SK-N-MC (cell line): ENCODE data around the gene ZSCAN16.

ENCODE experiments used
- DNase-seq: peaks from one replicate; pipeline ENCODE4 v3.0.0-alpha.2; 2011; ENCODE audit warnings: low read depth, low spot score
- H3K27ac ChIP-seq: fragments of 200-600 bp; sonication (generic); 2 replicates; pipeline ENCODE4 v1.5.1; 2016; ENCODE audit warnings: mixed run types
- H3K36me3 ChIP-seq: fragments of 200-600 bp; sonication (generic); 2 replicates; pipeline ENCODE4 v1.6.1; 2017; ENCODE audit warnings: antibody characterized with exemption, low read length, mixed read lengths; ENCODE audit not compliant: insufficient read depth
- H3K4me3 ChIP-seq: fragments of 200-600 bp; sonication (generic); 2 replicates; pipeline ENCODE4 v1.5.1; 2016
- H3K9ac ChIP-seq: fragments of 200-600 bp; sonication (generic); 2 replicates; pipeline ENCODE4 v1.8.0; 2017; ENCODE audit warnings: mixed run types, mixed read lengths; ENCODE audit not compliant: insufficient read length
- H3K9me3 ChIP-seq: fragments of 200-600 bp; sonication (generic); 2 replicates; pipeline ENCODE4 v1.6.1; 2017; ENCODE audit warnings: low read depth, mild to moderate bottlenecking, antibody characterized with exemption, low read length, moderate library complexity, mixed read lengths
- EZH2 ChIP-seq: fragments of 200-600 bp; sonication (generic); IDR thresholded peaks from one replicate; pipeline ENCODE4 v1.6.1; 2017; ENCODE audit warnings: antibody characterized with exemption
- FOXP2 ChIP-seq: optimal IDR thresholded peaks from 2 replicates; pipeline ENCODE3; 2011; ENCODE audit warnings: mild to moderate bottlenecking, moderate library complexity; ENCODE audit not compliant: insufficient read depth; ENCODE audit errors: extremely low read length, control extremely low read depth
- POLR2AphosphoS5 ChIP-seq: IDR thresholded peaks from 2 replicates; pipeline ENCODE4 v1.6.1; 2012; ENCODE audit warnings: mild to moderate bottlenecking, low read depth, low read length, borderline replicate concordance

Gene ZSCAN16

GRCh38 chr6:28176373-28176772, 52.0 kb downstream of the ZSCAN16 start:
- Histone ChIP-seq H3K36me3 (no peaks in the 10 kb centered on the region), H3K9ac (no peak overlapping the region), H3K4me3 (no peak overlapping the region), H3K27ac (no peak overlapping the region), H3K9me3 (no peaks in the 10 kb centered on the region)
- TF ChIP-seq EZH2 (no peak), POLR2AphosphoS5 (no peak), FOXP2 (no peak)
- no peak for DNase-seq
